Keratinocyte (primary cell): Measurements from ENCODE around the gene CREB3. TPM values are rescaled to one million over a fixed set of nuclear protein-coding genes. Genes with fewer than 3 reads are reported as not detected.
A peak's percentile ranks its signal among the peaks of the same experiment; 100 is the strongest.

Experiments
- DNase-seq: peaks from one replicate; pipeline ENCODE4 v3.0.0-alpha.2; 2011; ENCODE audit warnings: low read depth, missing footprints, low spot score
- FAIRE-seq: peaks from 2 replicates; lab custom pipeline; 2011; peaks lifted over from hg19 to GRCh38; lab: Jason Lieb, UNC
- H2AFZ ChIP-seq: 2 replicates; pipeline ENCODE4 v1.6.0; 2012; ENCODE audit warnings: low read length, control low read depth, inconsistent platforms; ENCODE audit not compliant: control insufficient read depth
- H3K27ac ChIP-seq: 2 replicates; pipeline ENCODE4 v1.5.1; 2011; ENCODE audit warnings: low read length; ENCODE audit not compliant: control insufficient read depth, insufficient read depth
- H3K27me3 ChIP-seq: 3 replicates; pipeline ENCODE4 v1.6.0; 2011; ENCODE audit warnings: low read length; ENCODE audit not compliant: control insufficient read depth, insufficient read depth; ENCODE audit errors: extremely low read depth
- H3K36me3 ChIP-seq, 2 experiments: 2 replicates in 1 of 2; 3 replicates in 1 of 2; pipeline ENCODE4 v1.5.1; 2011; ENCODE audit warnings: low read length in 2 of 2, mild to moderate bottlenecking in 1 of 2; ENCODE audit not compliant: control insufficient read depth in 2 of 2, insufficient read depth in 2 of 2; ENCODE audit errors: extremely low read depth in 1 of 2
- H3K4me1 ChIP-seq: 3 replicates; pipeline ENCODE4 v1.5.1; 2011; ENCODE audit warnings: low read length; ENCODE audit not compliant: control insufficient read depth, insufficient read depth; ENCODE audit errors: extremely low read depth
- H3K4me2 ChIP-seq: 3 replicates; pipeline ENCODE4 v1.6.0; 2011; ENCODE audit warnings: low read depth, low read length; ENCODE audit not compliant: control insufficient read depth, insufficient read depth; ENCODE audit errors: extremely low read depth
- H3K4me3 ChIP-seq, 3 experiments: fragments of 200-600 bp in 1 of 3; sonication (generic) in 1 of 3; 2 replicates in 2 of 3; 3 replicates in 1 of 3; pipeline ENCODE4 v1.5.1; 2011 to 2016; ENCODE audit warnings: low read length in 3 of 3, mild to moderate bottlenecking in 3 of 3, control low read depth in 2 of 3, inconsistent platforms in 1 of 3, low read depth in 1 of 3, mixed read lengths in 1 of 3, mixed run types in 1 of 3, moderate library complexity in 1 of 3; ENCODE audit not compliant: control insufficient read depth in 2 of 3, insufficient read depth in 2 of 3; ENCODE audit errors: extremely low read depth in 1 of 3
- H3K79me2 ChIP-seq: 2 replicates; pipeline ENCODE4 v1.6.0; 2012; ENCODE audit warnings: low read length; ENCODE audit not compliant: control insufficient read depth, insufficient read depth
- H3K9ac ChIP-seq: 3 replicates; pipeline ENCODE4 v1.6.0; 2011; ENCODE audit warnings: low read length; ENCODE audit not compliant: control insufficient read depth, insufficient read depth; ENCODE audit errors: extremely low read depth
- H3K9me1 ChIP-seq: 3 replicates; pipeline ENCODE4 v1.6.0; 2011; ENCODE audit warnings: low read length; ENCODE audit not compliant: control insufficient read depth, insufficient read depth; ENCODE audit errors: extremely low read depth
- H3K9me3 ChIP-seq: 2 replicates; pipeline ENCODE4 v1.5.1; 2012; ENCODE audit warnings: low read depth, low read length; ENCODE audit not compliant: control insufficient read depth
- H4K20me1 ChIP-seq: 3 replicates; pipeline ENCODE4 v1.6.0; 2011; ENCODE audit warnings: low read length; ENCODE audit not compliant: control insufficient read depth, insufficient read depth; ENCODE audit errors: extremely low read depth
- CTCF ChIP-seq, 3 experiments: IDR thresholded peaks in 1 of 3; conservative IDR thresholded peaks in 1 of 3; optimal IDR thresholded peaks in 1 of 3; 2 replicates in 2 of 3; 3 replicates in 1 of 3; pipeline versions ENCODE3 to v1.5.1; 2011; ENCODE audit warnings: low read length in 3 of 3, mild to moderate bottlenecking in 3 of 3, moderate library complexity in 2 of 3, control low read depth in 1 of 3, inconsistent platforms in 1 of 3; ENCODE audit not compliant: insufficient read depth in 2 of 3; ENCODE audit errors: extremely low read depth in 1 of 3
- EZH2 ChIP-seq: IDR thresholded peaks from one replicate; pipeline ENCODE4 v1.6.1; 2012; ENCODE audit warnings: inconsistent platforms, mild to moderate bottlenecking, low read length, moderate library complexity
- dilution Hi-C: fragments of 300-500 bp; cut with MboI; formaldehyde crosslinking; loops from one replicate; pipeline ENCODE4 v1.7.0; 2020; ENCODE audit warnings: low sequenced_read_pairs; ENCODE audit not compliant: extremely low pct_ligation_motif_present
- polyA plus RNA-seq, 5 experiments: library from polyadenylated mRNA; depleted of rRNA in 3 of 5; stranded (reverse) in 3 of 5; stranded (forward) in 1 of 5; unstranded in 1 of 5; fragments of >200 nt; gene quantifications; 1 replicate in 1 of 5; 2 replicates in 3 of 5; 3 replicates in 1 of 5; pipeline versions ENCODE4 v1.2.1 to v1.2.3, GENCODE V29; 2011 to 2012; ENCODE audit warnings: missing spikeins in 2 of 5, low read depth in 1 of 5, low replicate concordance in 1 of 5

Gene CREB3
- polyA plus RNA-seq, 1 donor (not counting 4 experiments of a cell fraction or from before 2014, with no cell fraction given) = 24.6 TPM

- peak overlapping the region; percentile 13 for H3K27ac ChIP-seq
- peaks cover 36% of the 10 kb centered on the region for H3K4me1 ChIP-seq
- peak overlapping the region in 2 of 3 experiments; percentile 27 to 30 for H3K4me3 ChIP-seq
- H3K79me2 ChIP-seq = peaks cover 63% of the 10 kb centered on the region
- DNase-seq = no peak
- H3K4me2 ChIP-seq = peak overlapping the region; percentile 95
- dilution Hi-C loops = no loop called here
- peaks cover 26% of the 10 kb centered on the region for H4K20me1 ChIP-seq
- H3K9ac ChIP-seq = no peak overlapping the region
- H2AFZ ChIP-seq = no peak overlapping the region
- H3K9me3 ChIP-seq = no peaks in the 10 kb centered on the region
- no peak for FAIRE-seq
- peaks cover 7% of the 10 kb centered on the region for H3K9me1 ChIP-seq
- TF ChIP-seq CTCF (optimal IDR thresholded peaks at IDR 0.05 in 1 of 3, IDR thresholded peaks at IDR 0.05 in 1 of 3, conservative IDR thresholded peaks at IDR 0.05 in 1 of 3; ENCODE audit: extremely low read depth in 1 of 3, insufficient read depth in 2 of 3, low read length in 3 of 3) (no peak), EZH2 (no peak)
- no peaks in the 10 kb centered on the region for H3K27me3 ChIP-seq
- H3K36me3 ChIP-seq = peaks cover 19 to 26% of the 10 kb centered on the region in 2 experiments
These were observed 4.2 kb upstream of the CREB3 start for GRCh38 chr9:35728041-35728971.

- peak overlapping the region in 2 of 3 experiments; percentile 38 to 95 for H3K4me3 ChIP-seq
- H3K4me1 ChIP-seq = peaks cover 44% of the 10 kb centered on the region
- DNase-seq (no peak), FAIRE-seq (no peak)
- no peaks in the 10 kb centered on the region for H3K27me3 ChIP-seq
- peaks cover 63% of the 10 kb centered on the region for H3K79me2 ChIP-seq
- H3K9me1 ChIP-seq = peaks cover 7% of the 10 kb centered on the region
- no peak overlapping the region for H3K27ac ChIP-seq
- no peaks in the 10 kb centered on the region for H3K9me3 ChIP-seq
- peak overlapping the region; percentile 22 for H3K9ac ChIP-seq
- peak overlapping the region; percentile 95 for H3K4me2 ChIP-seq
- dilution Hi-C loops = no loop called here
- peaks cover 12 to 20% of the 10 kb centered on the region in 2 experiments for H3K36me3 ChIP-seq
- TF ChIP-seq EZH2 = no peak
- no peak for TF ChIP-seq CTCF (optimal IDR thresholded peaks at IDR 0.05 in 1 of 3, IDR thresholded peaks at IDR 0.05 in 1 of 3, conservative IDR thresholded peaks at IDR 0.05 in 1 of 3; ENCODE audit: extremely low read depth in 1 of 3, insufficient read depth in 2 of 3, low read length in 3 of 3)
- H4K20me1 ChIP-seq = peaks cover 26% of the 10 kb centered on the region
- H2AFZ ChIP-seq = no peak overlapping the region
These were observed 3.4 kb upstream of the CREB3 start for GRCh38 chr9:35729101-35729500.
